PC-3 (cell line): ENCODE results near the gene EIF4G1. TPM values are rescaled to one million over a fixed set of nuclear protein-coding genes. Genes with fewer than 3 reads are reported as not detected.
A peak's percentile ranks its signal among the peaks of the same experiment; 100 is the strongest.

Experiments used
- ATAC-seq: fragments of 200-7000 bp; cut with Tn5 transposase; 2 replicates; pipeline ENCODE4 v1.9.1; 2020; ENCODE audit warnings: mild to moderate bottlenecking, moderate library complexity
- BruUV-seq: library from RNA; stranded (reverse); fragments of 400-500 nt; replicated peaks from 2 replicates; lab custom pipeline; 2021; lab: Mats Ljungman, UMichigan
- CTCF ChIA-PET: fragments of 300-600 bp; sonication (Branson Sonifier 250); formaldehyde crosslinking; loops from one replicate; lab custom pipeline; 2022; ENCODE audit warnings: antibody characterized with exemption; lab: Charles Lee
- POLR2A ChIA-PET: fragments of 300-600 bp; sonication (Branson Sonifier 250); formaldehyde crosslinking; loops from one replicate; lab custom pipeline; 2022; ENCODE audit warnings: antibody characterized with exemption; ENCODE audit not compliant: unreplicated experiment; lab: Charles Lee
- DNase-seq: peaks from one replicate; pipeline ENCODE4 v3.0.0-alpha.2; 2015
- H2AFZ ChIP-seq: fragments of 300-600 bp; sonication (generic); 2 replicates; pipeline ENCODE4 v1.6.0; 2016; ENCODE audit warnings: antibody characterized with exemption, low read length
- H3F3A ChIP-seq: fragments of 300-600 bp; sonication (generic); one replicate; pipeline ENCODE4 v1.6.0; 2017; ENCODE audit warnings: antibody characterized with exemption, low read length, control low read depth, mild to moderate bottlenecking; ENCODE audit not compliant: unreplicated experiment
- H3K27ac ChIP-seq: fragments of 300-600 bp; sonication (generic); 2 replicates; pipeline ENCODE4 v1.5.1; 2016; ENCODE audit warnings: mild to moderate bottlenecking, low read length
- H3K27me3 ChIP-seq: fragments of 300-600 bp; sonication (generic); 2 replicates; pipeline ENCODE4 v1.6.1; 2016; ENCODE audit warnings: low read length, mixed read lengths
- H3K36me3 ChIP-seq: fragments of 300-600 bp; sonication (generic); 2 replicates; pipeline ENCODE4 v1.6.1; 2016; ENCODE audit warnings: low read depth, mixed run types, low read length, mixed read lengths
- H3K4me1 ChIP-seq: fragments of 300-600 bp; sonication (generic); 2 replicates; pipeline ENCODE4 v1.5.1; 2016; ENCODE audit warnings: low read length; ENCODE audit not compliant: insufficient read depth
- H3K4me2 ChIP-seq: fragments of 300-600 bp; sonication (generic); 2 replicates; pipeline ENCODE4 v1.6.0; 2016; ENCODE audit warnings: low read length
- H3K4me3 ChIP-seq: fragments of 300-600 bp; sonication (generic); 2 replicates; pipeline ENCODE4 v1.5.1; 2016; ENCODE audit warnings: mild to moderate bottlenecking, low read length, mixed read lengths
- H3K79me2 ChIP-seq: fragments of 300-600 bp; sonication (generic); 2 replicates; pipeline ENCODE4 v1.6.1; 2017; ENCODE audit warnings: low read length, mixed read lengths
- H3K9ac ChIP-seq: fragments of 300-600 bp; sonication (generic); 2 replicates; pipeline ENCODE4 v1.6.0; 2016; ENCODE audit warnings: mild to moderate bottlenecking, low read length
- H3K9me2 ChIP-seq: fragments of 300-600 bp; sonication (generic); replicated peaks from 2 replicates; pipeline ENCODE4 v1.6.1; 2016; ENCODE audit warnings: mixed run types, low read length, mixed read lengths
- H3K9me3 ChIP-seq: fragments of 300-600 bp; sonication (generic); 2 replicates; pipeline ENCODE4 v1.6.1; 2016; ENCODE audit warnings: low read length, mixed read lengths
- H4K20me1 ChIP-seq: fragments of 300-600 bp; sonication (generic); 2 replicates; pipeline ENCODE4 v1.6.1; 2016; ENCODE audit warnings: low read length, mixed read lengths
- EZH2 ChIP-seq: fragments of 300-600 bp; sonication (generic); IDR thresholded peaks from one replicate; pipeline ENCODE4 v1.6.1; 2017; ENCODE audit warnings: antibody characterized with exemption, mild to moderate bottlenecking, low read length; ENCODE audit not compliant: unreplicated experiment
- EZH2phosphoT487 ChIP-seq: fragments of 300-600 bp; sonication (generic); IDR thresholded peaks from 2 replicates; pipeline ENCODE4 v1.6.1; 2018; ENCODE audit warnings: mild to moderate bottlenecking, antibody characterized with exemption, low read length, borderline replicate concordance
- intact Hi-C: fragments of 100-400 bp; cut with micrococcal nuclease; formaldehyde crosslinking; loops from 2 replicates; pipeline ENCODE4 v1.9.0; 2023
- total RNA-seq: library from RNA; depleted of rRNA; stranded (reverse); fragments of >200 nt; gene quantifications from 2 replicates; pipeline ENCODE4 v1.2.3, GENCODE V29; 2014
- TF ChIP-seq, protein P1 (sequence below): fragments of 300-600 bp; sonication (generic); conservative IDR thresholded peaks from 2 replicates; pipeline ENCODE4 v1.5.1; 2017; ENCODE audit warnings: antibody characterized with exemption, low read depth, mild to moderate bottlenecking, low read length

Gene EIF4G1
- total RNA-seq, 1 experiment from 2014 or later, result 463 TPM

- Histone ChIP-seq H3K27ac (no peak overlapping the region), H3K9ac (no peak overlapping the region), H2AFZ (no peak overlapping the region), H4K20me1 (peaks cover 24% of the 10 kb centered on the region), H3K27me3 (no peaks in the 10 kb centered on the region), H3K4me2 (no peak overlapping the region), H3K9me2 (no peaks in the 10 kb centered on the region), H3K36me3 (peaks cover 26% of the 10 kb centered on the region), H3K9me3 (no peaks in the 10 kb centered on the region), H3K4me3 (no peak overlapping the region), H3K4me1 (peaks cover 15% of the 10 kb centered on the region), H3F3A (no peaks in the 10 kb centered on the region), H3K79me2 (peaks cover 24% of the 10 kb centered on the region)
- intact Hi-C loops, result no loop called here
- POLR2A ChIA-PET, result no interaction called here
- CTCF ChIA-PET, result no interaction called here
- no TSS peak for BruUV-seq
- TF ChIP-seq, protein P1, sequence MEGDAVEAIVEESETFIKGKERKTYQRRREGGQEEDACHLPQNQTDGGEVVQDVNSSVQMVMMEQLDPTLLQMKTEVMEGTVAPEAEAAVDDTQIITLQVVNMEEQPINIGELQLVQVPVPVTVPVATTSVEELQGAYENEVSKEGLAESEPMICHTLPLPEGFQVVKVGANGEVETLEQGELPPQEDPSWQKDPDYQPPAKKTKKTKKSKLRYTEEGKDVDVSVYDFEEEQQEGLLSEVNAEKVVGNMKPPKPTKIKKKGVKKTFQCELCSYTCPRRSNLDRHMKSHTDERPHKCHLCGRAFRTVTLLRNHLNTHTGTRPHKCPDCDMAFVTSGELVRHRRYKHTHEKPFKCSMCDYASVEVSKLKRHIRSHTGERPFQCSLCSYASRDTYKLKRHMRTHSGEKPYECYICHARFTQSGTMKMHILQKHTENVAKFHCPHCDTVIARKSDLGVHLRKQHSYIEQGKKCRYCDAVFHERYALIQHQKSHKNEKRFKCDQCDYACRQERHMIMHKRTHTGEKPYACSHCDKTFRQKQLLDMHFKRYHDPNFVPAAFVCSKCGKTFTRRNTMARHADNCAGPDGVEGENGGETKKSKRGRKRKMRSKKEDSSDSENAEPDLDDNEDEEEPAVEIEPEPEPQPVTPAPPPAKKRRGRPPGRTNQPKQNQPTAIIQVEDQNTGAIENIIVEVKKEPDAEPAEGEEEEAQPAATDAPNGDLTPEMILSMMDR, result no peak
- no peak for TF ChIP-seq EZH2phosphoT487
- TF ChIP-seq EZH2, result no peak
- DNase-seq (peak; percentile 10), ATAC-seq (no peak)
These were observed 52.3 kb downstream of the EIF4G1 start for GRCh38 chr3:184366619-184367289.

GRCh38 chr3:184368116-184368515 is 53.7 kb downstream of the EIF4G1 start:
- ATAC-seq (no peak), DNase-seq (no peak)
- BruUV-seq, result no TSS peak
- Histone ChIP-seq H3K27me3 (no peaks in the 10 kb centered on the region), H3K27ac (no peak overlapping the region), H3K9ac (no peak overlapping the region), H3K36me3 (peaks cover 26% of the 10 kb centered on the region), H3F3A (no peaks in the 10 kb centered on the region), H3K4me2 (no peak overlapping the region), H3K9me3 (no peaks in the 10 kb centered on the region), H3K4me3 (no peak overlapping the region), H3K9me2 (no peaks in the 10 kb centered on the region), H3K4me1 (peaks cover 15% of the 10 kb centered on the region), H3K79me2 (peaks cover 24% of the 10 kb centered on the region), H4K20me1 (peaks cover 24% of the 10 kb centered on the region), H2AFZ (no peak overlapping the region)
- intact Hi-C loops, result no loop called here
- TF ChIP-seq EZH2phosphoT487, result no peak
- no peak for TF ChIP-seq EZH2
- TF ChIP-seq, protein P1, result no peak
- ChIA-PET POLR2A (no interaction called here), CTCF (no interaction called here)

GRCh38 chr3:184368586-184369183 is 54.3 kb downstream of the EIF4G1 start:
- DNase-seq (no peak), ATAC-seq (no peak)
- peaks cover 15% of the 10 kb centered on the region for H3K4me1 ChIP-seq
- CTCF ChIA-PET, result interaction anchor here (0.6 kb wide), 1 partner anchor 65 kb away, joined by 4 read pairs; no protein-coding TSS in a partner anchor
- H3K27ac ChIP-seq, result no peak overlapping the region
- no peak overlapping the region for H3K9ac ChIP-seq
- no peak overlapping the region for H3K4me2 ChIP-seq
- H3K79me2 ChIP-seq, result peaks cover 20% of the 10 kb centered on the region
- POLR2A ChIA-PET, result no interaction called here
- TF ChIP-seq, protein P1, result no peak
- no peak for TF ChIP-seq EZH2
- no peak for TF ChIP-seq EZH2phosphoT487
- no peaks in the 10 kb centered on the region for H3K9me3 ChIP-seq
- no peak overlapping the region for H3K4me3 ChIP-seq
- H2AFZ ChIP-seq, result no peak overlapping the region
- no peaks in the 10 kb centered on the region for H3K9me2 ChIP-seq
- no TSS peak for BruUV-seq
- H4K20me1 ChIP-seq, result peaks cover 24% of the 10 kb centered on the region
- H3K36me3 ChIP-seq, result peaks cover 26% of the 10 kb centered on the region
- no peaks in the 10 kb centered on the region for H3K27me3 ChIP-seq
- intact Hi-C loops, result no loop called here
- no peaks in the 10 kb centered on the region for H3F3A ChIP-seq
